ENCODE data around the gene ITIH1.

GRCh38 chr3:52829482-52829881 lies 52.1 kb downstream of the ITIH1 start:
- TF ChIP-seq, protein P1, sequence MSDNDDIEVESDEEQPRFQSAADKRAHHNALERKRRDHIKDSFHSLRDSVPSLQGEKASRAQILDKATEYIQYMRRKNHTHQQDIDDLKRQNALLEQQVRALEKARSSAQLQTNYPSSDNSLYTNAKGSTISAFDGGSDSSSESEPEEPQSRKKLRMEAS (CRISPR knock-in tag; IDR thresholded peaks at IDR 0.05), result no peak
- TF ChIP-seq, protein P2, sequence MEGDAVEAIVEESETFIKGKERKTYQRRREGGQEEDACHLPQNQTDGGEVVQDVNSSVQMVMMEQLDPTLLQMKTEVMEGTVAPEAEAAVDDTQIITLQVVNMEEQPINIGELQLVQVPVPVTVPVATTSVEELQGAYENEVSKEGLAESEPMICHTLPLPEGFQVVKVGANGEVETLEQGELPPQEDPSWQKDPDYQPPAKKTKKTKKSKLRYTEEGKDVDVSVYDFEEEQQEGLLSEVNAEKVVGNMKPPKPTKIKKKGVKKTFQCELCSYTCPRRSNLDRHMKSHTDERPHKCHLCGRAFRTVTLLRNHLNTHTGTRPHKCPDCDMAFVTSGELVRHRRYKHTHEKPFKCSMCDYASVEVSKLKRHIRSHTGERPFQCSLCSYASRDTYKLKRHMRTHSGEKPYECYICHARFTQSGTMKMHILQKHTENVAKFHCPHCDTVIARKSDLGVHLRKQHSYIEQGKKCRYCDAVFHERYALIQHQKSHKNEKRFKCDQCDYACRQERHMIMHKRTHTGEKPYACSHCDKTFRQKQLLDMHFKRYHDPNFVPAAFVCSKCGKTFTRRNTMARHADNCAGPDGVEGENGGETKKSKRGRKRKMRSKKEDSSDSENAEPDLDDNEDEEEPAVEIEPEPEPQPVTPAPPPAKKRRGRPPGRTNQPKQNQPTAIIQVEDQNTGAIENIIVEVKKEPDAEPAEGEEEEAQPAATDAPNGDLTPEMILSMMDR (IDR thresholded peaks at IDR 0.05), result no peak
- TF ChIP-seq E2F4 (CRISPR knock-in tag; IDR thresholded peaks at IDR 0.05; ENCODE audit: borderline replicate concordance, low read depth) (no peak), E2F5 (CRISPR knock-in tag; IDR thresholded peaks at IDR 0.05) (no peak), STAT6 (CRISPR knock-in tag; conservative IDR thresholded peaks at IDR 0.05; ENCODE audit: low read depth) (no peak), FOXP1 (CRISPR knock-in tag; IDR thresholded peaks at IDR 0.05; ENCODE audit: borderline replicate concordance) (no peak), ESRRA (CRISPR knock-in tag; IDR thresholded peaks at IDR 0.05; ENCODE audit: borderline replicate concordance) (no peak), TEAD1 (CRISPR knock-in tag; IDR thresholded peaks at IDR 0.05) (no peak), ZNF121 (CRISPR knock-in tag; IDR thresholded peaks at IDR 0.05) (no peak), ETV6 (CRISPR knock-in tag; IDR thresholded peaks at IDR 0.05) (no peak), SP1 (CRISPR knock-in tag; conservative IDR thresholded peaks at IDR 0.05) (no peak), ZNF423 (CRISPR knock-in tag; IDR thresholded peaks at IDR 0.05) (no peak)
- TF ChIP-seq, protein P3, sequence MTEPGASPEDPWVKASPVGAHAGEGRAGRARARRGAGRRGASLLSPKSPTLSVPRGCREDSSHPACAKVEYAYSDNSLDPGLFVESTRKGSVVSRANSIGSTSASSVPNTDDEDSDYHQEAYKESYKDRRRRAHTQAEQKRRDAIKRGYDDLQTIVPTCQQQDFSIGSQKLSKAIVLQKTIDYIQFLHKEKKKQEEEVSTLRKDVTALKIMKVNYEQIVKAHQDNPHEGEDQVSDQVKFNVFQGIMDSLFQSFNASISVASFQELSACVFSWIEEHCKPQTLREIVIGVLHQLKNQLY (CRISPR knock-in tag; IDR thresholded peaks at IDR 0.05), result no peak

Data from WTC11 (cell line).